GM21447 (cell line): ENCODE data around the gene TM4SF4.

Experiments
- ATAC-seq: cut with Tn5 transposase; IDR thresholded peaks from one replicate; pipeline ENCODE4 v1.9.1; 2021; ENCODE audit not compliant: unreplicated experiment

Gene TM4SF4

DNA sequence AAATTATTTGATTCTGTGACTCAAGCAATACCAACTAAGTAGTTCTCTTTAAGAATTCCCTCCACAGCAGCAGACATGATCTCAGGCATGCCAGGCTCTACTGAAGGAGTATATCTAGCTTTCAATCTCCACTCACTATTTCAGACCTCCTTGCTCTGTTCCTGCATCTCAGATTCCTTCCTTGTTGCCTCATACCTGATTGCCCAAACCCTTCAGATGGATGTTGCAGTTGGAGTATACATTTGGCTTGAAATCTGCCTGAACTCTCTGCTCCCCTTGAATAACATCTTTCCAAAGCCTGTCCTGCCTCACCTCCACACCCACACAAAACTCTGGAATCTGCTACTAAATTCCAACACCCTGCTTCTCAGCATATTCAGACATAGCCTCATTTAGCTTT lies 19.8 kb upstream of the TM4SF4 start:
- ATAC-seq, result no peak

DNA sequence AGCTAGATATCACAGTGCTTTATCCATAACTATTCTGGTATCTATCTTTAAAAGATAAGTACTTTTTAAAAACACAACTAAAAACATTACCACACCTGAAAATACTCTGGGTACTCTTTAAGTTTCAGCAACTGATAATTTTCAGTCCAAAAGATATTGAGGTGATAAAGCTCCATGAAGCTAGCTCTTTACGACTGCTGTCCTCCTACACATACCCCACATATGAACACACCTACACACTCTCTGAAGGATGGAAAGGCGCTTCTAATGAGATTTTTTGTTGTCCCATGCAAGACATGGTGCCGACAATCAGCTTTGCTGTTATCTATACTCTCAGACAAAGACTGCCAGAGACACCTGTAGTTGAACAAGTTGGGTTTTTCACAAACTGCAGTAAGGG lies 19.1 kb upstream of the TM4SF4 start:
- ATAC-seq, result no peak

DNA sequence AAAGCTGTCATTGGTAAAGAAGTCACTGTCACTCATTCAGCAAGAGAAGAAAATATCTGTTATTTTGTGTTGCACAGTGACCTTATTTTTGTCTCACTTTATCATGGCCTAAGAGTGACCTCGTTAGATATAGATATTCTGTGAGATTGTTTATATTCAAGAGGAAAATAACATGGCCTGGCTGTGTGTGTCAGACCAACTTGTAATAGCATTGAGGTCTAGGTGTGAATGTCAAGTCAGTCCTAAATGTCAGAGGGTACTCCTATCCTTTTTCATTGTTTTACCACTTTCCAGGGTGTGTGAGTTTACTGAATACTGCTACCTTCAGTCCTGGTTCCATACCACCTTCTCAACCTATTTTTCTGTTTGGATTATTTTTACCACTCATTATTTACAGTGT lies 18.5 kb upstream of the TM4SF4 start:
- no peak for ATAC-seq

DNA sequence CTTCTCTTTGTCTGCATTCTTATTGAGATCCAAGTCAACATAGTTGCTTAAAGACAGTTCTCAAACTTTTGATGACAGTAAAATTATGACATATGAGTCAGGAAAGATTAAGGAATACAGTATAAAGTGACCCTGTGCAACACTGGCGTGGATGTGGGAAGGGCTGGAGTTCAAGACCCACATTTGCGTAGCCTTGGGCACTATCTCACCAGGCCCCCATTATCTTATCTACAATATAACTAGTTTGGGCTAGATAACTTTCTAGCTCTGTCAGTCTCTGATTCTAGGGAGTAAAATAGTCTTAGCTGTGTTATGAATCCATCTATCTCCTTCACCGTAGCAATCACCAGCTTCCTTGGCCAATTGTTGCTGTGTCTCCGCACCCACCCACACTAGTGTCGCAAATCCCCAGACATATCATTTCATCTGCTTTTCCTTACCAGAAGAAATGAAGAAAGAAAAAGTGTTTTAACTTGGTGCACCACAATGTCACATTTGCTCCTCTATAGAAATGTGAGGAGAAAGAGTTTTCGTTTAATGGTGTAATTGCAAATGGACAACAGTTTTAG lies 14.9 kb upstream of the TM4SF4 start:
- ATAC-seq, result no peak

DNA sequence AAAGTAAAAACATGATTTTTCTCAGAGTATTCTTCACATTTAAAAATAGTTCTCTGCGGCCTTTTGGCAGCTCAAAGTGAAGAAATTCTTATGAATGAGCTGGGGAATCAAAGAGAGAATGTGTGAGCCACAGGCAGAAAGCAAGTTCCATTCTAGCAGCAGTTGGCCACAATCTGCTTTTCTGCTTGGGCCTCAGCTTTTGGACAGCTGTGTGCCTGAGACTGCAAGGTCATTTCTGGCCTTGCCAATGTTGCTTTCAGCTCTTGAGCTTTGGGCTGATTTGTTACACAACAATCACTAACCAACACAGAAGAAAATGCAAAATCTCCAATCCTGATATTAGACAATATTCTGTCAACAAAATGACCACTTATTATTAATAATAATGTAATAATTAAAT lies 14.4 kb upstream of the TM4SF4 start:
- ATAC-seq, result no peak

DNA sequence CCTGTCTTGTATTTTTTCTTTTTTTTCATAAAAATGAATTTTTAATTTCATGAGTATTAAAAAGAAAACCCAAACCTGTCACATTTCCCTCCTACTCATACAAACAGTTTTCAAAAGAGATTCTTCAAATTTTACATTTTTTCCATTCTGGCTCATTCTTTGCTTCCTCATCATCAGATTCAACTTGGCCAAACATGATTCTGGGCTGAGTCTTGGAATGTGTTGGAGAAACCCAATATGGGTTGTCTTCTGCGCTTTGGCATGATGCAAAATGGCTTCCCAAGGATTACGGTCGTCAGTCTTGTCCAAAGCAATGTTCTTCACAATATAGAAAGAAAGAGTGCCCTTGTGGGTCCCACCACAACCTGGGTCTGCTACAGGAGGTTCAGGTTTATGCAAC lies 12.4 kb upstream of the TM4SF4 start:
- no peak for ATAC-seq

DNA sequence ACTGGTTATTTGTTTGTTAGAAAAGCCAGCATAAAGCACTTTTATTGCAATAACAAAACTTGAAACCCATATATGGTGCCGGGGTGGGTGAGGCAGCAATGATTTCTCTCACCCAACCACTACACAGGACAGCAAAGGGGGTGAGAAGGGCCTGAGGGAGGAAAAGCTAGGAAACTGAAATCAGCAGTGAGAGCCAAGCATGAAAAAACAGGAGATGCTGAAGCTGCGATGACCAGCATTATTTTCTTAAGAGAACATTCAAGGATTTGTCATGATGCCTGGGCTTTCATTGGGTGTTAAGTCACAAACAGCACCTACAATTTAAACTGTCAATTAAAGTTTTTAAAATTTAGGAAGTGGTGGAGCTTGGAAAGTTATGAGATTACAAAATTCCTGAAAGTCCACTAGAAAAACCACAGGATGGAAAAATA lies 11.9 kb upstream of the TM4SF4 start:
- no peak for ATAC-seq

DNA sequence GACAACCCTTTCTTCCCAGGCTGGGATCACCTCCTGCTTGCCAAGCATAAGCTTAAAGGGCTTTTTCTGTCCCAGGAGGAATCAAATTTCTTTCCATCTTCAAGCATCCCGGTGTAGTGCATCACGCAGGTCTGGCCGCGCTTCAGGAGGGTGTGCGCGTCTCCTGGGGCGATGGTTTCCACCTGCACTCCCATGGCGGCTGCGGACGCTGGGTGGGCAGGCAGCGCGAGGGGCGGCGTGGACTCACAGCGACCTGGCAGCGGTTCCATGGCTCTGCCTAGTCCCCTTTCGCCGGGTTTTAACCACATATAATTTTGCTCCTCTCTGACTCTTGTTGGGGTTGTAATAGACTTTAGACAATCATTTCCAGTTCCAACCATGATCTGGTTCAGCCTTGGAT lies 10.6 kb upstream of the TM4SF4 start:
- no peak for ATAC-seq

DNA sequence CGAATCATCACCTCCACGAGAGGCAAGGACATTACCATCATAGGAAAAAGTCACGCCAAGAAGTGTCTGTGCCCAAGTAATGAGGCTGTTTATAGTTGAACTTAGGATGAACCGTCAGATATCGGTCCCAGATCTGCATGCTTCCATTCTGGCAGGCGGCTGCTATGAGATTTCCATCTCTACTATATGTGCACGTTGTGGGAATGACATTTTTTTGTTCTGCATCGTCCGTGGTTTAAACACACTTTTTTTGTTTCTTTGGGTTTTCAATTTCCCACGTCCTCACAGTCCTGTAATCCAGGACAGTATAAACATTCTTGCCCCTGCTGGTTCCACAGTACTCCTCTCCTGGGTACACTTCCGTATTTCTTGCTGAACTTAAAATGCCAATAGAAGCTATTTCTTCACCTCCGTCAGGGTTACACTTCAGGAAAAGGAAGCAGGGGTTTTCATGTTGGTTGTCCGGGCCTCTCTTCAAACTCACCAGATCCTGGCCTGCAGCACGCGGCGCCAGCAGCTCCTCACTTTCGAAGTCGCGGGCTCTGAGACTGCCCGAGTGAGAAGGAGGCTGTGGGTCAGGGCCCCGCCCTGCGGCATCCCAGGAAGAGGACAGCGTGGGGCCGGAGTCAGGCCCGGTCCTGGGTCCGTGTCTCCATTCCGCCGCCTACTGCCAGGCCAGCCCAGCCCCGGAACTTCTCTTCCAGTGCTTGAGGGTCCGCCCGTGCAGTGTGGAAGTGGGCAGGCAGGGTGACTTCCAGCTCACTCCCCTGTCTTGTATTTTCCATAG lies 9.8 kb upstream of the TM4SF4 start:
- no peak for ATAC-seq

DNA sequence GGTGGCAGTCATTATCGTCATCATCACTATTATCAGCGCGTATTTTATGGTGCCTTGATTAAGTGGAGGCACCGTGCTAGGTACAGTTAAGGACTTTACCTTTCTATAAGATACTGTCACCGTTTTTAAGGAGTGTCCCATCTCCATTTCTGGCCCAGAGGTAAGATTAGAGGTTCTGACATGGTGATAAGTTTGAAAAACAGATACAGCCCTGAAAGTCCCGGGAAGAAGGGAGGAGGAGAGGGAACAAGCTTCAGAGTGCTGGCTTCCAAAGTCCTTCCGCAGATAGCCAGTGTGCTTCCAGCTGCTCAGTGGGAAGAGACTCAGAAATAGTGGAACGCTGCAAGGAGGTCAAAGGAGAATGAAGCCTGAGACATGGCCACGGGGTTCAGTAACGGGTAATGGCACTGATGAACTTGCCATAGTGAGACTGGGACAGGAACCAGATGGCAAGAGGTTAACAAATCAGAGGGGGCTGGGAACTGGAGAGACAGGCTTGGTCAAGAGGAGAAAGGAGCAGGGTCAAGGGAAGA lies 9.1 kb upstream of the TM4SF4 start:
- ATAC-seq, result no peak

DNA sequence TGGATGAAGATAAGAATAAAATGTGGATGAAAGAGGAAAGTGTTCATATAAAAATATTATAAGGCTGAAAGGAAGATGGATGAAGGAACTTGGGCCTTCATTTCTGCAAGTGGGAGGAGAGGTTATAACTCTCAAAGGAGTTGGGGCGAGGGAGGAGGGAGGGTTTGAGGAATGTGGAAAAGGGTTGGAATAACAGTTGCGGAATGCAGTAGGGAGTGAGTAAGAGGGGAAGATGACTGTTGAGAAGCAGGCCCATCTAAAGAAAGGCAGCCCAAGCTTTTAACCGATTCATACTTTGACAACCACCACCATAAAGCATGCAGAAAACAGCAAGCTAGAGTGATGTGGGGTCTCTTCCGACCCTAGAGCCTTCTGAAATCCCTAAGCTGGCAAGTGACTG lies 8.3 kb upstream of the TM4SF4 start:
- ATAC-seq, result no peak

DNA sequence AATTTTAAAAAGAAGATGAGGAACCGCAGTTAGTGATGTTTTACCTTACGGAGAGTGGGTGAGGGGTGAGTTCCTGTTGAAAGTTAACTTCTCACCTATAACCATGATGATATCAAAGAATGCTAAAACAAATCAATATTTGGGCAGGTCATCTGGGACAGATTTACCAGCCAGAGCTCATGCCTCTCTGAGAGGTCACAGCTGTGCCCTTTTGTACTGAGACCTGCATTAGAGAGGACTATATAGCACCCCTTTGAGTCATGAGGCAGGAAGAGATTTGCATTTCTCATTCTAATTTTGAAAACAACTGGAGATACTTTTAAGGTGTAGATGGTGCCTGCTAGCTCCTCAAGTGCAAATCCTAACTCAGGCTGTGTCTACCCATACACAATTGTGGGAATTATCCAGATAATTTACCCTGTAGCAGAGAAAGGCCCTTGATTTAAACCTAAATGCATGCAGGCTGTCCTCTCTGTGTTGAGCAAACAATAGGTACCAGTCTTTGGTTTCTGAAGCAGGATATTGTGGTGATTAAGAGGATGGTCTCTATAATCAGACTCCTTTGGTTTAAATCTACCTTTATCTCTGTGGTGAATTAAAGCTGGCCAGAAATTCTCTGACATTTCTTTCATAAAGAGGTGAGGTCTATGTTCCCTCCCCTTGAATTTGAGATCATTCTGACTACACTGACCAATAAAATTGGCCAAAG lies 5.8 kb upstream of the TM4SF4 start:
- ATAC-seq, result peak; percentile 97

DNA sequence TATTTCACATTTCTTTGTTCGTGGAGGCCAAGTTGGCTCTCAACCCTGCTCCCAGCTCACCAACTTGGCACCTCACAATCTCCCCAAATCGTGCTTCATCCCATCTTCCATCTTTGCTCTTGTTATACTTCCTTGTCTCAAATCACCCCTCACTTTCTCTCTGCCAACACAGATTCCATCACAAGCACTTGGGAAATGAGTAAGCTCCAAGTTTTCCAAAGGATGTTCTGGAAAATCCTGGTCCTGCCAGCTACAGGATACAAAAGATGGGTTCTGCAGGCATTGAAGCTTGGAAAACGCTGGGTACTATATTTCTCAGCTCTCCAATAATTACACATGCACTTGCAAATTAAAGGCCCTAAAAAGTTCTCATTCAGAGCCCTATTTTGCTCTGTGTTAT lies 4.1 kb upstream of the TM4SF4 start:
- ATAC-seq, result no peak

DNA sequence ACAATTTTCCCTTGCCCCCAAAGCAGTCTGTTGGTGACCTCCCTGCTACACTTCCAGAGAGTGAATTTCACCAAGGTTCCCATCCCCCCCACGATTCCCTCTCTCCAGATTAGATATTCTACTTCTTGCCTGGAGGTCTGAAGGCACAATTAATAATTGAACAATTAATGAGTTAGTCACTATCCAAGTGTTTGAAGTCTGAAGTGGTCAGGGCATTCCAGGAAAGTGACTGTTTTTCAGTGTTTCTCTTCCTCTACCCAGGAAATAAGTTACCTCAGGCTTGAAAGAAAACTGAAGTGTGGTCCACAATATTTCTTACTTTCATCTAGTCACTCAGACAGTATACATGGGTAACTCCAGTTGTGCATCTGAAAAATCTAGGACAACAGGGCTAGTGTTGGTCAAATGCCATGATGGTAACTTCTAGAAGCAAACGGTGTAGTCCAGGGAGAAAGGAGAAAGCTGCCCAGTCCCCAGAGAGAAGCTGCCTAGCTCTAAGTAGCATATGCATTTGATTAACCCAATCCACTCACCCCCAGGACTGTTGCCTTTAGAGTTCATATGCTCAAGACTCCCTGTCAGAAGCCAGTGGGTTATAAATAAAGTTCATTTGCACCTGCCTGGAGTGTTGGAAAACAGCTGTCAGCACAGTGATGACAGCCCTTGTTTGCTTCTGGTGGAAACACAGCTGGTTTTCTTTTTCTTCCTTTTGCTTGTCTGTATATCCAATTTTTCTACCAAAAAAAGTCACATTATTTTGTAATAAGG lies 2.3 kb upstream of the TM4SF4 start:
- ATAC-seq, result no peak

DNA sequence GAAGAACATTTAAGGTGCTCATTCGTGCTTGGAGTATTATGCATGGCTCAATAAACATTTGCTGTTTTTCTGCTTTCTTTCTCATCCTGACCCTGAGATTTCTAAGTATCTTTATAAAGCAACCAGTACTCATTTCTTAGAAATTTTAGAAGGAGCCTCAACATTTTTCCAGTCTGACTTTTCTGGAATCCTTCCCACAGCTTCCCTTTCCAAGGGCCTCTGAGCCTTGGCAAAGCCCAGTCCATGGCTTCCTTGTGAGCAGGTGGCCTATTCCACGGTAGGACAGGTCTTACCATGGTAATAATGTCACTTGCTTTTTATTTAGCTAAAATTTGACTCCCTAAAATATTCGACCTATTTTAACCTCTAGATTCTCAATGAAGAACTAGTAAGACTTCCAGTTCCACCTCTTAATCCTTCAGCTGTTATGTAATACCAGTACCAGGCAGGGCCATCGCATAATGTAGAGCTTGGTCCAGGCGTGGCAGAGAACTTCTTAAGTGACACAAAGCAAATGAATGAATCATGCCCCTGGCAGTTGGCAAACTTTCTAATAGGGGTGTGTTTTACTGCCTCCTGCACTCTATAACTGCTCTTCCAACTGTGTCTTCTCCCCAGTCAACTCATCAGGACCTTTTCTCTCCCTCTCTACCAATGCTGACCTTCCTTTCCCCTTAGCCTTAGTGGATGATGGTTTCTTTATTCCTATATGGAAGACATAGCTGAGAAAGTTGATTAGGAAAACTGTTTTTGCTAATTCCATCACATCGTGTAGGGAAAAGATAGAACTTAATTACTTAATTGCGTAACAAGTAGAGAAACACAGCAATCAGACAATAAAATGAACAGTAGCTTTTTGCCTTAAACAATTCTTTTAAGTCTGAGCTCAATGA lies 894 bp upstream of the TM4SF4 start:
- ATAC-seq, result no peak

DNA sequence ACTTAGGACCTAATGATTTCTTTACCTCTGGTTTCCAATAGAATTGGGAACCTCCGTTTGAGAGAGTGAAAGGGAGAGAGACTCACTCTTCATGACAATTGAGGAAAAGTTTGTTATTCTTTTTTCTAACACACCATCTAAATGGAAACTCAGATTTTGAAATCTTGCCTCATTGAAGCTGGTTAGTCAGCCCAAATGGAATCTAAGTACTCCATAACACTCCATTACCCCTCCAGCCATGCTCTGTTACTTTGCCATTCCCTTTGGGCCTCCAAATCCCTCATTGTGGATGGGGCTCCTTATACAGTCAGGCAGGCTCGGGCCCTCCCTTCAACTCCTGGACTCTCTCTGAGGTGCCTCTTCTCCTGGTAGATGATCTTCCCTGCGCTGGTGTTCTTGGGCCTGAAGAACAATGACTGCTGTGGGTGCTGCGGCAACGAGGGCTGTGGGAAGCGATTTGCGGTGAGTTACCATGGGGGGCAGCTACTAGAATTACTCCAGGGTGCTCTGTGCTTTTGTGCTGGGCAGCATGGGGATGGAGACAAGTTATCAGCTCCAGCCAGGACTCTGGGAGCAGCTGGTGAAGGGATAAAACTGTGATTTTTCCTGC lies 1.1 kb downstream of the TM4SF4 start:
- no peak for ATAC-seq

DNA sequence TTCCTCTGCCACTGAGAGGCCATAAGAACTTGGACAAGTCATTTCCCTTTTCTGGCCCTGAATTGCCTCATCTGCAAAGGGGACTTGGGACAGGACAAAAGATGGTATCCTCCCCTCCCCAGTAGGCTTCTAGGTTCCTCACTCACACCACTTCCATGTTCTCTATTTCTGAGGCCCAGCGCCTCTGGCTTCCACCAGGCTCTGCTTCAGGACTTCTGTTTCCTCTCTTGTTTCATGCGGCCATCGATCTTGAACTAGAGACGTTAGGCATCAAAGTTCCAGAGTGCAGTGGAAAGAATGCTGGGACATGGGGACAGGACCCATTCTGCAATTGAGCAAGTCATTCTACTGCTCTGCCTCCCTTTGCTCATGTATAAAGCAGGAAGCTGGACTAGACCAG lies 1.7 kb downstream of the TM4SF4 start:
- no peak for ATAC-seq

DNA sequence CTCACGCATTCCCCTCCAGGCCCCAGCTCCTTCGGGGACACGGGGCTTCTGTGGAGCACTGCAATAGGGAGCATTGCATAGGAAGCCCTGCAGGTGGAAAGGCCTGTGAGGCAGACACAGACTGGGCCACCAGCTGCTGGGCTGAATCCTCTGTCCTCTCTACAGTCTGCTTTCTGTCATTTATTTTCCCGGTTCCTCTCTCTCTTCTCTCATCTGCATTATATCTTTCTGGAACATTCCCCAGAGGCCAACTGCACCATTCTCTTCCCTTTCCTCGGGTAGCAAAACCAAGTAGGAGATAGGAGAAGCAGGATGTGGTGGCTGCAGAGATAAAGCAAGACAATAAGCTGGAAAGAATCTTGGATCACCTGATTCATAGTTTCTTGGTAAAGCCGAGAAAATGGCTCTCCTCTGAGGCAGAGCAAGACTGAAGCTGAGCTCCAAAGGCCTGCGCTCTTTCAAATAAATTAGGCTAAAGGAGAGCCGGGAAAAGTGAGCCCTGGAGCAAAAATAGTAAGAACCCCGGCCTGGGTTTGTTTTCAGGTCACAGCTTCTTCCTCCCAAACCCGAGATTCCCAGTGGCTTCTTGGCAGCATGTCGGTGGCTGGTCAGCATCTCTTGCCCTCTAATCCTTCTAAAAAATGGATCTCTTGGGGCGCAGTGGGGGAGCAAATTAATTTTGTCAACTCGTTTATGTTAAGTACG lies 5.3 kb downstream of the TM4SF4 start:
- ATAC-seq, result no peak

DNA sequence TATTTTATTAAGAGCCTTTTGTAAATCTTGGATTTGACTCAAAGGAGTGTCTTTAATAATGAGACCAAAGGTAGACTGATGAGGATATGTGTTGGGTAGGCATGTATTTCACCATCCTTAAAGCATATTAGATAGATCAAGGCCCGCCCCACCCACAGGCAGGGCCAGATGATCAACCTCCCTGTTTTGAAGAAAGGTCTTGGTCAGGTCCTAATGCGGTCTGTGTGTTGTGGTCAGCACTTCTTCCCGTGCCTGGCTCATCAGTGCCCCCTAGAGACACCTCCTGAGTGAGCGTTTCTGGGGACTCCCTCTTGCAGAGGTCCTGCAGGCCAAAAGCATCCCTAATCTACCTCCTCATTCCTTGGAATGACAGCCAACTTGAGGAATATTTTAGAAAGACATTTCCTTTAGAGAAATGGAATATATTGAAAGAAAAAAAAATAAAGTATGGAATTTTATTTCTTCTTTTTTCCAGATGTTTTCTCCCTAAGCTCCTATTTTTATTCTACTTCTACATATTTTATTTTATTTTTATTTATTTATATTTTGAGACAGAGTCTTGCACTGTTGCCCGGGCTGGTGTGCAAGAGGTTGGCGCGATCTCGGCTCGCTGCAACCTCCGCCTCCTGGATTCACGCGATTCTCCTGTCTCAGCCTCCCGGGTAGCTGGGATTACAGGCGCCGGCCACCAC lies 6.0 kb downstream of the TM4SF4 start:
- peak; percentile 96 for ATAC-seq
